ENCODE data around the gene CNTN4. TPM values are rescaled to one million over a fixed set of nuclear protein-coding genes. Genes with fewer than 3 reads are reported as not detected.

The CNTN4 gene
- total RNA-seq, 1 experiment from 2014 or later, result not detected

DNA sequence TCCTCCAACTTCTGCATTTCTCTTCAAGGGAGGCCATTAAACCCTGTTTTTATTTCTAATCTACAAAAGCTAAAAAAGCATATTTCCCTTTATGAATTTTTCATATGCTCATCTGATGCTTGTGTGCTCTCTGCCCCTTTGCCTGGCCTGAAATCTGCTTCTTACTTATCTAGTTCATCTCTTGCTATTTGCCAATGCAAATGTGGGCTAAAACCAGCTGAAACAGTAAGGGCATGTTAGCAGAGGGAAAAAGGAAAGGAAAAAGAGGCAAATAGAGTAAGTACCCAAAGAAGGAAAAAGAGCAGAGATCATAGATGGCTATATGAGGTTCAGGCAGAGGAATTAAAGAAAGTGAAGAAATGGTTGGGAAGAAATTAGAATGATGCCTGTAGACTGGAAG, 185.2 kb downstream of the CNTN4 start:
- peaks cover 8% of the 10 kb centered on the region; the same call in 1 of the 2 replicates for H3K27me3 Mint-ChIP-seq (ENCODE audit: low read depth)
- CTCF ChIA-PET, result no interaction called here
- peaks cover 57% of the 10 kb centered on the region for H3K36me3 Mint-ChIP-seq
- no peak for DNase-seq (ENCODE audit: low spot score)
- ATAC-seq, result no peak
- no peak overlapping the region for H3K27ac Mint-ChIP-seq
- no peak overlapping the region for H3K4me3 Mint-ChIP-seq
- no peaks in the 10 kb centered on the region for H3K4me1 Mint-ChIP-seq
- H3K9me3 Mint-ChIP-seq, result peaks cover 83% of the 10 kb centered on the region
- POLR2A ChIA-PET, result no interaction called here
- TF ChIP-seq IRF2 (CRISPR knock-in tag; IDR thresholded peaks at IDR 0.05; ENCODE audit: borderline replicate concordance, low read depth), result no peak
- TF ChIP-seq ZNF281 (CRISPR knock-in tag; IDR thresholded peaks at IDR 0.05), result no peak
- no peak for TF ChIP-seq EMX1 (CRISPR knock-in tag; IDR thresholded peaks at IDR 0.05)
- TF ChIP-seq, protein P1, sequence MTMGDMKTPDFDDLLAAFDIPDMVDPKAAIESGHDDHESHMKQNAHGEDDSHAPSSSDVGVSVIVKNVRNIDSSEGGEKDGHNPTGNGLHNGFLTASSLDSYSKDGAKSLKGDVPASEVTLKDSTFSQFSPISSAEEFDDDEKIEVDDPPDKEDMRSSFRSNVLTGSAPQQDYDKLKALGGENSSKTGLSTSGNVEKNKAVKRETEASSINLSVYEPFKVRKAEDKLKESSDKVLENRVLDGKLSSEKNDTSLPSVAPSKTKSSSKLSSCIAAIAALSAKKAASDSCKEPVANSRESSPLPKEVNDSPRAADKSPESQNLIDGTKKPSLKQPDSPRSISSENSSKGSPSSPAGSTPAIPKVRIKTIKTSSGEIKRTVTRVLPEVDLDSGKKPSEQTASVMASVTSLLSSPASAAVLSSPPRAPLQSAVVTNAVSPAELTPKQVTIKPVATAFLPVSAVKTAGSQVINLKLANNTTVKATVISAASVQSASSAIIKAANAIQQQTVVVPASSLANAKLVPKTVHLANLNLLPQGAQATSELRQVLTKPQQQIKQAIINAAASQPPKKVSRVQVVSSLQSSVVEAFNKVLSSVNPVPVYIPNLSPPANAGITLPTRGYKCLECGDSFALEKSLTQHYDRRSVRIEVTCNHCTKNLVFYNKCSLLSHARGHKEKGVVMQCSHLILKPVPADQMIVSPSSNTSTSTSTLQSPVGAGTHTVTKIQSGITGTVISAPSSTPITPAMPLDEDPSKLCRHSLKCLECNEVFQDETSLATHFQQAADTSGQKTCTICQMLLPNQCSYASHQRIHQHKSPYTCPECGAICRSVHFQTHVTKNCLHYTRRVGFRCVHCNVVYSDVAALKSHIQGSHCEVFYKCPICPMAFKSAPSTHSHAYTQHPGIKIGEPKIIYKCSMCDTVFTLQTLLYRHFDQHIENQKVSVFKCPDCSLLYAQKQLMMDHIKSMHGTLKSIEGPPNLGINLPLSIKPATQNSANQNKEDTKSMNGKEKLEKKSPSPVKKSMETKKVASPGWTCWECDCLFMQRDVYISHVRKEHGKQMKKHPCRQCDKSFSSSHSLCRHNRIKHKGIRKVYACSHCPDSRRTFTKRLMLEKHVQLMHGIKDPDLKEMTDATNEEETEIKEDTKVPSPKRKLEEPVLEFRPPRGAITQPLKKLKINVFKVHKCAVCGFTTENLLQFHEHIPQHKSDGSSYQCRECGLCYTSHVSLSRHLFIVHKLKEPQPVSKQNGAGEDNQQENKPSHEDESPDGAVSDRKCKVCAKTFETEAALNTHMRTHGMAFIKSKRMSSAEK (CRISPR knock-in tag; IDR thresholded peaks at IDR 0.05; ENCODE audit: borderline replicate concordance), result no peak
- no peak for TF ChIP-seq HMGA2 (CRISPR knock-in tag; IDR thresholded peaks at IDR 0.05)
- TF ChIP-seq TP53 (CRISPR knock-in tag; IDR thresholded peaks at IDR 0.05), result no peak
- TF ChIP-seq, protein P2, sequence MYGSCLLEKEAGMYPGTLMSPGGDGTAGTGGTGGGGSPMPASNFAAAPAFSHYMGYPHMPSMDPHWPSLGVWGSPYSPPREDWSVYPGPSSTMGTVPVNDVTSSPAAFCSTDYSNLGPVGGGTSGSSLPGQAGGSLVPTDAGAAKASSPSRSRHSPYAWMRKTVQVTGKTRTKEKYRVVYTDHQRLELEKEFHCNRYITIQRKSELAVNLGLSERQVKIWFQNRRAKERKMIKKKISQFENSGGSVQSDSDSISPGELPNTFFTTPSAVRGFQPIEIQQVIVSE (CRISPR knock-in tag; IDR thresholded peaks at IDR 0.05; ENCODE audit: borderline replicate concordance), result no peak
- no peak for TF ChIP-seq TEAD4 (CRISPR knock-in tag; IDR thresholded peaks at IDR 0.05)
- TF ChIP-seq SMAD3 (CRISPR knock-in tag; IDR thresholded peaks at IDR 0.05; ENCODE audit: borderline replicate concordance), result no peak
- TF ChIP-seq, protein P3, sequence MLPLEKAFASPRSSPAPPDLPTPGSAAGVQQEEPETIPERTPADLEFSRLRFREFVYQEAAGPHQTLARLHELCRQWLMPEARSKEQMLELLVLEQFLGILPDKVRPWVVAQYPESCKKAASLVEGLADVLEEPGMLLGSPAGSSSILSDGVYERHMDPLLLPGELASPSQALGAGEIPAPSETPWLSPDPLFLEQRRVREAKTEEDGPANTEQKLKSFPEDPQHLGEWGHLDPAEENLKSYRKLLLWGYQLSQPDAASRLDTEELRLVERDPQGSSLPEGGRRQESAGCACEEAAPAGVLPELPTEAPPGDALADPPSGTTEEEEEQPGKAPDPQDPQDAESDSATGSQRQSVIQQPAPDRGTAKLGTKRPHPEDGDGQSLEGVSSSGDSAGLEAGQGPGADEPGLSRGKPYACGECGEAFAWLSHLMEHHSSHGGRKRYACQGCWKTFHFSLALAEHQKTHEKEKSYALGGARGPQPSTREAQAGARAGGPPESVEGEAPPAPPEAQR (CRISPR knock-in tag; IDR thresholded peaks at IDR 0.05), result no peak

DNA sequence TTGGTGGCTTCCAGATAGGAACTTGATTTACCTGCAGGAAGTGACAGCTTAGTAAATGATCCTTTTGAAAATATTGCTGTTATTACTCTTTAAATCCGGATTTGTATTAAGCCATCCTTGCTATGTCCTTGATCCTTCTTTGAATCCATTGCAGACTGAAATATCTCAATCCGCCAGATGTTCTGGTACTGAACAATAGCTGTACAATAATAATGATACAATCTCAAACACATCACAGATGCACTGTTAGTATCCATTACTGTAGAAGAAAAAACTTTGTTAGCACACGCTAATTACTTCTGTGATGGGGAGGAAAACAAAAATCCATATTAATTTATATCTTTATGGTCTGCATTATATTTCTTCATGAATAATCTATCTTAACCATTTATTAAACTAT, 202.3 kb downstream of the CNTN4 start:
- ChIA-PET POLR2A (no interaction called here), CTCF (no interaction called here)
- no peak overlapping the region for H3K27ac Mint-ChIP-seq
- H3K36me3 Mint-ChIP-seq, result peaks cover 52% of the 10 kb centered on the region
- ATAC-seq, result no peak
- no peaks in the 10 kb centered on the region for H3K4me1 Mint-ChIP-seq
- no peak for DNase-seq (ENCODE audit: low spot score)
- no peaks in the 10 kb centered on the region; the same call in 1 of the 2 replicates for H3K27me3 Mint-ChIP-seq (ENCODE audit: low read depth)
- no peak overlapping the region for H3K4me3 Mint-ChIP-seq
- peaks cover 74% of the 10 kb centered on the region for H3K9me3 Mint-ChIP-seq
- TF ChIP-seq, protein P4, sequence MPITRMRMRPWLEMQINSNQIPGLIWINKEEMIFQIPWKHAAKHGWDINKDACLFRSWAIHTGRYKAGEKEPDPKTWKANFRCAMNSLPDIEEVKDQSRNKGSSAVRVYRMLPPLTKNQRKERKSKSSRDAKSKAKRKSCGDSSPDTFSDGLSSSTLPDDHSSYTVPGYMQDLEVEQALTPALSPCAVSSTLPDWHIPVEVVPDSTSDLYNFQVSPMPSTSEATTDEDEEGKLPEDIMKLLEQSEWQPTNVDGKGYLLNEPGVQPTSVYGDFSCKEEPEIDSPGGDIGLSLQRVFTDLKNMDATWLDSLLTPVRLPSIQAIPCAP (CRISPR knock-in tag; IDR thresholded peaks at IDR 0.05), result no peak
- no peak for TF ChIP-seq SOX15 (CRISPR knock-in tag; IDR thresholded peaks at IDR 0.05)
- TF ChIP-seq, protein P5, sequence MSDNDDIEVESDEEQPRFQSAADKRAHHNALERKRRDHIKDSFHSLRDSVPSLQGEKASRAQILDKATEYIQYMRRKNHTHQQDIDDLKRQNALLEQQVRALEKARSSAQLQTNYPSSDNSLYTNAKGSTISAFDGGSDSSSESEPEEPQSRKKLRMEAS (CRISPR knock-in tag; IDR thresholded peaks at IDR 0.05), result no peak
- TF ChIP-seq, protein P6, sequence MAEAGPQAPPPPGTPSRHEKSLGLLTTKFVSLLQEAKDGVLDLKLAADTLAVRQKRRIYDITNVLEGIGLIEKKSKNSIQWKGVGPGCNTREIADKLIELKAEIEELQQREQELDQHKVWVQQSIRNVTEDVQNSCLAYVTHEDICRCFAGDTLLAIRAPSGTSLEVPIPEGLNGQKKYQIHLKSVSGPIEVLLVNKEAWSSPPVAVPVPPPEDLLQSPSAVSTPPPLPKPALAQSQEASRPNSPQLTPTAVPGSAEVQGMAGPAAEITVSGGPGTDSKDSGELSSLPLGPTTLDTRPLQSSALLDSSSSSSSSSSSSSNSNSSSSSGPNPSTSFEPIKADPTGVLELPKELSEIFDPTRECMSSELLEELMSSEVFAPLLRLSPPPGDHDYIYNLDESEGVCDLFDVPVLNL (CRISPR knock-in tag; IDR thresholded peaks at IDR 0.05; ENCODE audit: borderline replicate concordance, low read depth), result no peak
- TF ChIP-seq, protein P7, sequence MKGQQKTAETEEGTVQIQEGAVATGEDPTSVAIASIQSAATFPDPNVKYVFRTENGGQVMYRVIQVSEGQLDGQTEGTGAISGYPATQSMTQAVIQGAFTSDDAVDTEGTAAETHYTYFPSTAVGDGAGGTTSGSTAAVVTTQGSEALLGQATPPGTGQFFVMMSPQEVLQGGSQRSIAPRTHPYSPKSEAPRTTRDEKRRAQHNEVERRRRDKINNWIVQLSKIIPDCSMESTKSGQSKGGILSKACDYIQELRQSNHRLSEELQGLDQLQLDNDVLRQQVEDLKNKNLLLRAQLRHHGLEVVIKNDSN (CRISPR knock-in tag; IDR thresholded peaks at IDR 0.05), result no peak
- no peak for TF ChIP-seq PRRX2 (CRISPR knock-in tag; IDR thresholded peaks at IDR 0.05)
- no peak for TF ChIP-seq ZNF416 (CRISPR knock-in tag; IDR thresholded peaks at IDR 0.05)
- TF ChIP-seq, protein P8, sequence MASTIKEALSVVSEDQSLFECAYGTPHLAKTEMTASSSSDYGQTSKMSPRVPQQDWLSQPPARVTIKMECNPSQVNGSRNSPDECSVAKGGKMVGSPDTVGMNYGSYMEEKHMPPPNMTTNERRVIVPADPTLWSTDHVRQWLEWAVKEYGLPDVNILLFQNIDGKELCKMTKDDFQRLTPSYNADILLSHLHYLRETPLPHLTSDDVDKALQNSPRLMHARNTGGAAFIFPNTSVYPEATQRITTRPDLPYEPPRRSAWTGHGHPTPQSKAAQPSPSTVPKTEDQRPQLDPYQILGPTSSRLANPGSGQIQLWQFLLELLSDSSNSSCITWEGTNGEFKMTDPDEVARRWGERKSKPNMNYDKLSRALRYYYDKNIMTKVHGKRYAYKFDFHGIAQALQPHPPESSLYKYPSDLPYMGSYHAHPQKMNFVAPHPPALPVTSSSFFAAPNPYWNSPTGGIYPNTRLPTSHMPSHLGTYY (CRISPR knock-in tag; IDR thresholded peaks at IDR 0.05), result no peak
- TF ChIP-seq ZBTB43 (CRISPR knock-in tag; IDR thresholded peaks at IDR 0.05), result no peak
- no peak for TF ChIP-seq SP1 (CRISPR knock-in tag; conservative IDR thresholded peaks at IDR 0.05)
- no peak for TF ChIP-seq NR2C2 (CRISPR knock-in tag; IDR thresholded peaks at IDR 0.05)
- no peak for TF ChIP-seq ZNF671 (CRISPR knock-in tag; IDR thresholded peaks at IDR 0.05)
